Nucleus accumbens (tissue), 56 donors: Measurements from ENCODE around the gene IQCM.
A peak's percentile ranks its signal among the peaks of the same experiment; 100 is the strongest.
"Not testable (repeated sequence)": the region's sequence is repeated elsewhere in the genome, so short reads cannot be mapped to it uniquely, and the experiment has no call there.

ENCODE experiments used
- DNase-seq, 56 donors: peaks; one replicate each; lab custom pipeline; 2025; lab: John Stamatoyannopoulos, UW

Gene IQCM

GRCh38 chr4:149589826-149590225 is 225.8 kb downstream of the IQCM start:
- no peak for DNase-seq

- DNase-seq: no peak
Measured at GRCh38 chr4:149584722-149585121, 230.9 kb downstream of the IQCM start.

GRCh38 chr4:149574971-149575370 is 240.7 kb downstream of the IQCM start:
- DNase-seq: no peak

DNA sequence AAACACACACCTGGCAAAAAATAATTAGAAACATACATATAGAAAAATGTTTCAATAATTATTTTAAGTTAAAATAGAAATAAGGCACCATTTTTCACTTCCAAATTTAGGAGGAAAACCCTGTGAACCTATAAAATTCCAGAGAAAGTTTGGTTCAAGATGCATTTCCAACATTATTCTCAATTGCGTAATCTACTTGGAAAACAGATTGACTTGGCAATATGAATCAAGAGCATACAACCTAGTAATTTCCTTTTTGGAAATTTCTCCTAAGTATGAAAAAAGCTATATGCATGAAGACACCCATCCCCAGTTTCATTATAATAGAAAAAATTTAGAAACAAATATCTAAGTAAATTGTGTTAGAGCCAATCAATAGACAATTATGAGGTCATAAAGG is 242.9 kb downstream of the IQCM start:
- no peak for DNase-seq

- no peak for DNase-seq
Measured at GRCh38 chr4:149555799-149556198, 259.8 kb downstream of the IQCM start.

DNA sequence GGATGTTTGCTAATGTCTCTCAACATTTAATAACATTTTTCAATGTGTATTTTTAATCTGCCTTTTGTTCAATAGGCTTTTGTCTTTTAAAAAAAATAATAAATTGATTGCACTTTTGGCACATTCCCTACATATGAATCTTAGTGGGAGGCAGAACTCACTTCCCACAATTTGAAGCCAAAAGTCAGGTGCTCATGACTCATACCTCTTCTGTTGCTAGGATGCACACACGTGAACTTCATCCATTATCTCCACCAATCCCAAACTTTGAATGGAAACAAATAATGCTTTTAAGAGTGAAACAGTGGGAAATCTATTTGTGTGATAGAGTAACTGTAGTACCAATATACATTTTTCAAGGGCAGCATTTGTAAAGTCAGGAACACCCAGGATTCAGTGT is 260.5 kb downstream of the IQCM start:
- peak in 4 of 56 donors; percentile 0 to 9 (median 1) for DNase-seq

GRCh38 chr4:149553959-149554520 is 261.6 kb downstream of the IQCM start:
- no peak for DNase-seq

DNA sequence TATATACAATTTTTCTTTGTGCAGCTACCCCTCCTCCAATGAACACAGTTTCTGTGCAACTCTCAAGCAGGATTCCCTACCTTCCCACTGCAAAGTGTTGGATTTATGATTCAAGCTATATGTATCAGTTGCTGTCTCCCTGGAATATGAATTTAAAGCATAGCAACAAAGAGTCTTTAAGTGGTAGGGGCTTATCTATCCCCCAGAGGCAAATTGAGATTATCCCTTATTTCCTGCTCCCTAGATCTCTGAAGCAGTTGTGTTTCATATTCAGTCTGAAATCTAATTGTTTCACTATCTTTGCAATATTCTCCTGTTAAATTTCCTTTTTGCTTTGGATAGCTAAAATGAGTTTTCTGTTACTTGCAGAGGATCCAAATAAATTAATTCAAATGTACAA is 263.0 kb downstream of the IQCM start:
- no peak for DNase-seq

GRCh38 chr4:149549911-149550310 is 265.7 kb downstream of the IQCM start:
- DNase-seq: peak in 3 of 56 donors; percentile 0 to 5 (median 2)

DNA sequence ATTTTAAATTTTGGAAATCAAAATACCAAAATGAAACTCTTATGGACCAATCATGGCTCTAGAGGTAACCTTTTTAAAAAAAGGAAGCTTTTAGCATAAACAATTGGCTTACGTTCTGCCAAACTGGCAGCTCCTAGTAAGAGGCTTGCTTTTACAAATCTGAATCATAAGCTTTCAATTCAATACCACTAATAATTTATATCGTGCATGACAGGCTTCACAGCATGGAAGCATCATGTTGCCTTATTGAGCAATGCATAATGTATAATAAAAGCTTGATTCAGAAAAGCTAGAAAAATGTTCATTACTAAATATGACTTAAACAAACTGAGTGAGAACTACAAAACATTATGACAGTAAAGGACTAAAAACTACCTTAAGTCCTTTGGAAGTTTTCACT is 280.9 kb downstream of the IQCM start:
- no peak for DNase-seq

DNA sequence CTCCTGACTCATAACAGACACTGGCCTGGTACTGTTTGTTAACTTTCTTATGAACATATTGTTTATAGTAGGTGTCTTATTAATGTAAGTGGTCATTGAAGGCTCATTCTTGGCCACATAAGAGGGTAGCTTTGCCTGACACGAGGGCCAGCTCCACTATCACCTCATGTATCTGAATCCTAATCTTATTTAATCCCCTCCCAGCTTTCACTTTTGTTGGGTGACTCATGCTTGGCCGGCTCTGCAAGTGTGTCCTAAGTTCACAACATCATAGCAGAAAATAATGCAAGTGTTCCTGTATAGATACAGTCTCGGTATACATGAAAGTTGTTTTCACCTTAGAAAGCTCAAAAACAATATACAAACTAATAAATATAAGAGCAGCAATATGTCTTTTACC is 283.8 kb downstream of the IQCM start:
- no peak for DNase-seq

DNA sequence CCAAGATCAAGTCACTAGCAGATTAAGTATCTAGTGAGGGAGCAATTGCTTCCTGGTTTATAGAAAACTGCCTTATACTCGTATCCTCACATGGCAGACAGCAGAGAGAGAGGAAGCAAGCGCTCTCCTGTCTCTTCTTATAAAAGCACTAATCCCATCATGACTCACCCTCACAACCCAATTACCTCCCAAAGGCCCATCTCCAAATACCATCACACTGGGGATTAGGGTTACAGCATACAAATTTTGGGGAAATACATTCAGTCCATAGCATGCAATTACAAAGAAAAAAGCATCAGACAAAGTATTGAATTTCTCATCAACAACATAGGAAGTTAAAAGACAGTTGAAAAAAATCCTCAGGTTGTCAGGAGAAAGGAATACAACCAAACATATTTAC is 292.6 kb downstream of the IQCM start:
- DNase-seq: no peak

GRCh38 chr4:149521611-149522425 is 293.8 kb downstream of the IQCM start:
- no peak for DNase-seq

- no peak for DNase-seq
Measured at GRCh38 chr4:149518471-149518870, 297.2 kb downstream of the IQCM start.

GRCh38 chr4:149513081-149513480 is 302.6 kb downstream of the IQCM start:
- no peak for DNase-seq

GRCh38 chr4:149512501-149512900 is 303.1 kb downstream of the IQCM start:
- DNase-seq: no peak

GRCh38 chr4:149511558-149512298 is 303.9 kb downstream of the IQCM start:
- DNase-seq: no peak

DNA sequence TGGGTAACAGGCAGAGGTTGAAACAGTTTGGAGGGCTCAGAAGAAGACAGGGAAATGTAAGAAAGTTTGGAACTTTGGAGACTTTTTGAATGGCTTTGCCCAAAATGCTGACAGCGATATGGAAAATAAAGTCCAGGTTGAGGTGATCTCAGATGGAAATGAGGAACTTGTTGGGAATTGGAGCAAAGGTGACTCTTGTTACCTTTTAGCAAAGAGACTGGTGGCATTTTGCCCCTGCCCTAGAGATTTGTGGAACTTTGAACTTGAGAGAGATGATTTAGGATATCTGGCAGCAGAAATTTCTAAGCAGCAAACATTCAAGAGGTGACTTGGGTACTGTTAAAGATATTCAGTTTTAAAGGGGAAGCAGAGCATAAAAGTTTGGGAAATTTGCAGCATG is 308.3 kb downstream of the IQCM start:
- DNase-seq: not testable (repeated sequence)

GRCh38 chr4:149500806-149501205 is 314.8 kb downstream of the IQCM start:
- DNase-seq: no peak

- DNase-seq: no peak
Measured at GRCh38 chr4:149499726-149500125, 315.9 kb downstream of the IQCM start.

DNA sequence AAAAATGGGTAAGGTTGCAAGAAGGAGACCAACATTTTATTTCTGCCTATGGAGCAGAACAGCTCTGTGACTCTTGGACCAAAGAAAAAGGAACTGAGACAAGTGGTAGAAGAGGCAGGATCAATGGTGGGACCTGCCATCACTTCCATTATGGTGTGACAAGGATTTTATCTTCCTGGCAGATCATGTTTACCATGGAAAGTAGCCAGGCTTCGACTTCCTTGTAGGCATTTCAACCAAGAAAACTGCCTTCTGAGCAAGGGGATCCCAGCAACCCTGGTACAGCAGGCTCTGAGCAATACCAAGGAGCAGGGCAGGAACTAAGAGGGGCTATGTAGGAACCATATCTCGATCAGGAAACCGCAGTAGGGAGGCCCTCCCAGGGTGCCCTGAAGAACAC is 317.4 kb downstream of the IQCM start:
- DNase-seq: no peak

DNA sequence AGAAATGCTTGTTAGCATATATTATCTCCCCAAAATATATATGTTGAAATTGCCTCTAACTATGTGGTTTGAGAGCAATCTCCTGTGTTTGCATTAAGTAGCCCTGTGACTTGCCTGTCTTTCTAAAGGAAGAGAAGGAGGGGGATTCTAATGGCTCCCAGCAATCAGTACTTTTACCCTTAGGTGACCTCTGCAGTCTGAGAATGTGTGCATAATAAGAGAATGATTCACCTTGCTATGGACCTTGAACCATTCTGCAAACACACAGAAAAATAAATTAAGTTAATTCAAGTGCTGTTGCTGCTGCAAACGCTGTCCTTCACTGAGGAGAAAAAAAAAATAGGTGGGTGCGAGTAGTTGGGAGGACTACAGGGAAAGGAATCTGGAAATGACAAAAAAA is 322.2 kb downstream of the IQCM start:
- DNase-seq: no peak
